NCI-H1436 treated with DMSO at 0.1 percent for 48 hours (cell line): ENCODE measurements around the gene LAMB4.

Experiments
- DNase-seq: peaks from one replicate; lab custom pipeline; 2025; lab: John Stamatoyannopoulos, UW

The LAMB4 gene

GRCh38 chr7:108078211-108078673 lies 51.9 kb downstream of the LAMB4 start:
- DNase-seq: no peak

- DNase-seq: no peak
These were observed 52.5 kb downstream of the LAMB4 start for GRCh38 chr7:108077709-108078108.

- no peak for DNase-seq
These were observed 54.0 kb downstream of the LAMB4 start for GRCh38 chr7:108076156-108076555.

GRCh38 chr7:108073305-108074070 lies 56.7 kb downstream of the LAMB4 start:
- DNase-seq: no peak

GRCh38 chr7:108072739-108073138 lies 57.4 kb downstream of the LAMB4 start:
- DNase-seq: no peak

GRCh38 chr7:108072116-108072515 lies 58.0 kb downstream of the LAMB4 start:
- DNase-seq: no peak

GRCh38 chr7:108071551-108071950 lies 58.6 kb downstream of the LAMB4 start:
- DNase-seq: peak; percentile 36

- no peak for DNase-seq
These were observed 60.5 kb downstream of the LAMB4 start for GRCh38 chr7:108069646-108070045.

- DNase-seq: no peak
These were observed 62.3 kb downstream of the LAMB4 start for GRCh38 chr7:108067844-108068243.

- no peak for DNase-seq
These were observed 63.7 kb downstream of the LAMB4 start for GRCh38 chr7:108066486-108066885.

- no peak for DNase-seq
These were observed 66.6 kb downstream of the LAMB4 start for GRCh38 chr7:108063520-108063933.

- no peak for DNase-seq
These were observed 67.7 kb downstream of the LAMB4 start for GRCh38 chr7:108062250-108063014.

- no peak for DNase-seq
These were observed 70.6 kb downstream of the LAMB4 start for GRCh38 chr7:108059526-108059925.

GRCh38 chr7:108057951-108058481 lies 72.1 kb downstream of the LAMB4 start:
- DNase-seq: no peak

GRCh38 chr7:108055611-108056021 lies 74.5 kb downstream of the LAMB4 start:
- DNase-seq: no peak

- DNase-seq: no peak
These were observed 75.6 kb downstream of the LAMB4 start for GRCh38 chr7:108054537-108054936.

GRCh38 chr7:108053250-108053649 lies 76.9 kb downstream of the LAMB4 start:
- DNase-seq: no peak

GRCh38 chr7:108051454-108051853 lies 78.7 kb downstream of the LAMB4 start:
- no peak for DNase-seq

- no peak for DNase-seq
These were observed 80.2 kb downstream of the LAMB4 start for GRCh38 chr7:108049962-108050361.

- no peak for DNase-seq
These were observed 81.7 kb downstream of the LAMB4 start for GRCh38 chr7:108048422-108048821.

GRCh38 chr7:108046952-108047506 lies 83.1 kb downstream of the LAMB4 start:
- no peak for DNase-seq

- no peak for DNase-seq
These were observed 84.5 kb downstream of the LAMB4 start for GRCh38 chr7:108045669-108046068.

GRCh38 chr7:108045154-108045553 lies 85.0 kb downstream of the LAMB4 start:
- no peak for DNase-seq
